K562 (cell line): ENCODE measurements around the gene CDKL5. TPM values are rescaled to one million over a fixed set of nuclear protein-coding genes. Genes with fewer than 3 reads are reported as not detected.

ENCODE experiments used
- ATAC-seq: fragments of 200-7000 bp; cut with Tn5 transposase; 3 replicates; pipeline ENCODE4 v1.9.1; 2020; ENCODE audit warnings: moderate library complexity
- BruUV-seq: library from RNA; stranded (reverse); fragments of 400-500 nt; replicated peaks from 2 replicates; lab custom pipeline; 2021; lab: Mats Ljungman, UMichigan
- CTCF ChIA-PET: fragments of 300-600 bp; formaldehyde crosslinking; extraction: SDS; loops from one replicate; lab custom pipeline; 2021; ENCODE audit warnings: low intra/inter-chr PET ratio; lab: Yijun Ruan, JAX
- POLR2A ChIA-PET: fragments of 300-600, 350-650 bp; sonication (Branson Sonifier 250); formaldehyde crosslinking; extraction: SDS; loops from one replicate; lab custom pipeline; 2021; ENCODE audit warnings: antibody characterized with exemption, inconsistent platforms; lab: Yijun Ruan, JAX
- DNase-seq, 4 experiments: peaks; one replicate each; pipeline versions ENCODE4 v3.0.0 to v3.0.0-alpha.2; 2011 to 2018; ENCODE audit warnings: low spot score in 3 of 4, mixed read lengths in 3 of 4; ENCODE audit errors: extremely low read depth in 1 of 4
- FAIRE-seq: peaks from 2 replicates; lab custom pipeline; 2011; peaks lifted over from hg19 to GRCh38; lab: Jason Lieb, UNC
- H2AFZ ChIP-seq: 2 replicates; pipeline ENCODE4 v1.6.0; 2011; ENCODE audit warnings: low read depth, low read length, control low read depth, inconsistent platforms
- H3K27ac ChIP-seq: fragments of 200-600 bp; 3 replicates; pipeline ENCODE4 v1.8.0; 2011; ENCODE audit warnings: low read depth, mild to moderate bottlenecking, control low read depth, inconsistent platforms, low read length, moderate library complexity, mixed read lengths; ENCODE audit errors: extremely low read depth
- H3K27me3 ChIP-seq, 2 experiments: fragments of 300-600 bp in 1 of 2; 2 replicates in 1 of 2; 3 replicates in 1 of 2; pipeline versions ENCODE4 v1.6.0 to v1.8.0; 2011; ENCODE audit warnings: inconsistent platforms in 2 of 2, low read length in 2 of 2, mild to moderate bottlenecking in 1 of 2, mixed read lengths in 1 of 2, moderate library complexity in 1 of 2; ENCODE audit not compliant: control insufficient read depth in 2 of 2, insufficient read depth in 2 of 2
- H3K36me3 ChIP-seq: fragments of 300-600 bp; 3 replicates; pipeline ENCODE4 v1.8.0; 2011; ENCODE audit warnings: mild to moderate bottlenecking, low read length, inconsistent platforms; ENCODE audit not compliant: control insufficient read depth, insufficient read depth
- H3K4me1 ChIP-seq, 2 experiments: fragments of 200-600 bp in 1 of 2; replicated peaks in 1 of 2; 2 replicates in 1 of 2; 3 replicates in 1 of 2; pipeline versions ENCODE4 v1.5.1 to v1.8.0; 2011; ENCODE audit warnings: inconsistent platforms in 2 of 2, low read length in 2 of 2, mild to moderate bottlenecking in 1 of 2, mixed read lengths in 1 of 2, moderate library complexity in 1 of 2; ENCODE audit not compliant: control insufficient read depth in 2 of 2, insufficient read depth in 2 of 2
- H3K4me2 ChIP-seq: 2 replicates; pipeline ENCODE4 v1.6.1; 2011; ENCODE audit warnings: low read length, control low read depth, inconsistent platforms, mixed read lengths; ENCODE audit not compliant: insufficient read depth
- H3K4me3 ChIP-seq: fragments of 200-600 bp; sonication (generic), shearing (Covaris generic); 2 replicates; pipeline ENCODE4 v1.5.1; 2016; ENCODE audit warnings: control low read depth, inconsistent platforms
- H3K79me2 ChIP-seq: fragments of 200-600 bp; 3 replicates; pipeline ENCODE4 v1.8.0; 2011; ENCODE audit warnings: low read length, inconsistent platforms; ENCODE audit not compliant: control insufficient read depth, insufficient read depth
- H3K9ac ChIP-seq, 2 experiments: 2 replicates each; pipeline versions ENCODE4 v1.6.0 to v1.6.1; 2011; ENCODE audit warnings: low read depth in 2 of 2, low read length in 2 of 2, control low read depth in 1 of 2, inconsistent platforms in 1 of 2, mild to moderate bottlenecking in 1 of 2, mixed read lengths in 1 of 2; ENCODE audit not compliant: insufficient read depth in 1 of 2
- H3K9me1 ChIP-seq: one replicate; pipeline ENCODE4 v1.6.0; 2011; ENCODE audit warnings: inconsistent platforms, mild to moderate bottlenecking, low read length, moderate library complexity; ENCODE audit not compliant: control insufficient read depth, insufficient read depth
- H3K9me3 ChIP-seq: replicated peaks from 2 replicates; pipeline ENCODE4 v1.5.1; 2011; ENCODE audit warnings: low read depth, low read length, inconsistent platforms; ENCODE audit not compliant: control insufficient read depth, insufficient read depth
- H4K20me1 ChIP-seq: replicated peaks from 2 replicates; pipeline ENCODE4 v1.6.1; 2011; ENCODE audit warnings: low read length, inconsistent platforms, mixed read lengths; ENCODE audit not compliant: control insufficient read depth, insufficient read depth
- BDP1 ChIP-seq: IDR thresholded peaks from 3 replicates; pipeline ENCODE4 v1.6.1; 2011; ENCODE audit not compliant: insufficient read length, insufficient read depth
- EWSR1 ChIP-seq: fragments of 450-650 bp; IDR thresholded peaks from 2 replicates; pipeline ENCODE4 v1.6.1; 2018; ENCODE audit warnings: borderline replicate concordance, mild to moderate bottlenecking, low read depth, moderate library complexity; ENCODE audit not compliant: partially characterized antibody
- RAD51 ChIP-seq: fragments of 450-650 bp; IDR thresholded peaks from 2 replicates; pipeline ENCODE4 v1.7.1; 2016; ENCODE audit warnings: low read depth, mild to moderate bottlenecking, borderline replicate concordance
- RBM22 ChIP-seq: fragments of 200-400 bp; formaldehyde crosslinking; IDR thresholded peaks from 2 replicates; pipeline ENCODE4 v1.6.1; 2018; ENCODE audit warnings: low read length, low read depth; ENCODE audit not compliant: poor library complexity, severe bottlenecking
- SMAD3 ChIP-seq: fragments of 450-650 bp; formaldehyde crosslinking; conservative IDR thresholded peaks from 2 replicates; pipeline ENCODE4 v1.4.0; 2020; ENCODE audit warnings: mild to moderate bottlenecking
- SMAD4 ChIP-seq: fragments of 250-450 bp; sonication (Bioruptor Pico); conservative IDR thresholded peaks from 2 replicates; pipeline ENCODE4 v1.8.0; 2021; ENCODE audit warnings: inconsistent platforms, mild to moderate bottlenecking, moderate library complexity
- SRF ChIP-seq, 2 experiments: fragments of 250-450, 450-650 bp in 1 of 2; sonication (Bioruptor Pico) in 1 of 2; sonication (generic) in 1 of 2; formaldehyde crosslinking; IDR thresholded peaks; 2 replicates each; pipeline versions ENCODE4 v1.5.0 to v1.5.1; 2020 to 2022; ENCODE audit warnings: mild to moderate bottlenecking in 1 of 2, missing genetic modification reagents in 1 of 2
- SRSF9 ChIP-seq: fragments of 200-400 bp; formaldehyde crosslinking; IDR thresholded peaks from 2 replicates; pipeline ENCODE4 v1.6.1; 2017; ENCODE audit warnings: low read depth, low read length, borderline replicate concordance
- TARDBP ChIP-seq: fragments of 450-650 bp; IDR thresholded peaks from 2 replicates; pipeline ENCODE4 v1.6.1; 2016
- ZNF592 ChIP-seq: fragments of 450-650 bp; IDR thresholded peaks from 2 replicates; pipeline ENCODE4 v1.6.1; 2017; ENCODE audit warnings: antibody characterized with exemption, mild to moderate bottlenecking
- WGBS: fragments of 100-300 bp; shearing (Covaris generic); methylation state at CpG from one replicate; pipeline ENCODE4 v1.1.6; 2016; ENCODE audit warnings: low coverage, mixed read lengths; ENCODE audit not compliant: insufficient coverage; ENCODE audit errors: missing lambda C conversion rate; 5-methylcytosine and 5-hydroxymethylcytosine counted together
- in situ Hi-C: fragments of 300-500 bp; cut with MboI; formaldehyde crosslinking; loops from 4 replicates; pipeline ENCODE4 v1.15.0; 2018; ENCODE audit warnings: inconsistent platforms, mixed read lengths
- intact Hi-C: fragments of 100-400 bp; cut with micrococcal nuclease; formaldehyde crosslinking; loops from 2 replicates; pipeline ENCODE4 v1.14.2; 2022
- polyA plus RNA-seq, 8 experiments: library from polyadenylated mRNA; depleted of rRNA in 4 of 8; stranded (reverse) in 5 of 8; unstranded in 3 of 8; fragments of >200 nt; fragmentation: Nextera tagmentation in 2 of 8; fragmentation: Illumina TruSeq in 1 of 8; extraction: Ambion mirVana in 2 of 8; extraction: Trizol in 1 of 8; gene quantifications; 2 replicates each; pipeline versions ENCODE4 v1.2.1 to v1.2.3, GENCODE V29; 2011 to 2014; ENCODE audit warnings: inconsistent platforms in 1 of 8, missing spikeins in 1 of 8
- total RNA-seq, 7 experiments: library from RNA; depleted of rRNA in 6 of 7; stranded (reverse); fragments of >200 nt in 6 of 7; fragmentation: Illumina TruSeq in 2 of 7; extraction: Trizol in 2 of 7; gene quantifications; 2 replicates each; pipeline versions ENCODE4 v1.2.1 to v1.2.3, GENCODE V29; 2011 to 2021; ENCODE audit warnings: low replicate concordance in 1 of 7
- TF ChIP-seq, protein P1 (sequence below): sonication (generic); formaldehyde crosslinking; IDR thresholded peaks from 2 replicates; pipeline ENCODE4 v1.8.0; 2022; ENCODE audit warnings: mild to moderate bottlenecking, missing genetic modification reagents
- TF ChIP-seq, protein P2 (sequence below): sonication (generic); formaldehyde crosslinking; IDR thresholded peaks from 2 replicates; pipeline ENCODE4 v1.8.1; 2023; ENCODE audit warnings: mild to moderate bottlenecking, missing genetic modification reagents, moderate library complexity
- TF ChIP-seq, protein P3 (sequence below), 3 experiments: fragments of 200-800 bp in 1 of 3; sonication (Bioruptor generic) in 1 of 3; sonication (generic) in 1 of 3; formaldehyde crosslinking in 1 of 3; IDR thresholded peaks; 2 replicates each; pipeline versions ENCODE4 v1.6.1 to v1.8.0; 2016 to 2022; ENCODE audit warnings: mild to moderate bottlenecking in 2 of 3, missing compliant biosample characterization in 2 of 3, missing genetic modification characterization in 2 of 3, missing genetic modification reagents in 1 of 3
- TF ChIP-seq, protein P4 (sequence below): fragments of 250-450 bp; sonication (Bioruptor Pico); IDR thresholded peaks from 2 replicates; pipeline ENCODE4 v1.6.1; 2021; ENCODE audit warnings: mild to moderate bottlenecking

The CDKL5 gene
- total and polyA plus RNA-seq, 9 of the 15 experiments (the other 6 are each of a cell fraction or from before 2014, with no cell fraction given): under 0.01 to 0.21 (median 0.04) TPM

DNA sequence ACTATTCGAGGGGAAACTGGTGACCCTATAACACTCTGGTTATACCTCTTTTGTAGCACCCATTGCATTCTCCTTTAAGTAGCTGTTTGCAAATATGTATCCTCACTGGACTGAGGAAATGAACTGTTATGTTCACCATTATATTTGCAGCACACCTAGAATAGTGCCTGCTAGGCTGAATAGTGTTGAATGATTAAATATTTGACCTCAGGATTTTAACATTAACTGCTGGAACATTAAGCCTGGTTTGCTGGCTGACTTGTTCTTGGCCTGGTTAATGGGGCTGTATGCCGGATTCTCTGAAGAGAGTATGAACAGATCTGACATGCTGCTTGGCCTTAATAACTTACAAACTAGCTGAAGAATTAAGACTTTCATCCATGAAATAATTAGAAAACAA lies 166.4 kb downstream of the CDKL5 start:
- no peaks in the 10 kb centered on the region for H3K4me1 ChIP-seq
- no peaks in the 10 kb centered on the region for H3K36me3 ChIP-seq
- ATAC-seq (no peak), DNase-seq (no peak), FAIRE-seq (no peak)
- no peak overlapping the region for H3K9ac ChIP-seq
- in situ Hi-C loops: no loop called here
- H3K27me3 ChIP-seq: no peaks in the 10 kb centered on the region
- H3K27ac ChIP-seq: no peak overlapping the region
- no peak overlapping the region for H3K4me3 ChIP-seq
- no peaks in the 10 kb centered on the region for H3K79me2 ChIP-seq
- intact Hi-C loops: no loop called here
- no peaks in the 10 kb centered on the region for H4K20me1 ChIP-seq
- no peaks in the 10 kb centered on the region for H3K9me3 ChIP-seq
- ChIA-PET CTCF (no interaction called here), POLR2A (no interaction called here)
- BruUV-seq: no TSS peak
- no peak overlapping the region for H2AFZ ChIP-seq
- H3K4me2 ChIP-seq: no peak overlapping the region
- 0% methylated on average over 1 of the region's 2 CpGs for WGBS
- H3K9me1 ChIP-seq: no peaks in the 10 kb centered on the region
- TF ChIP-seq BDP1: no peak
- TF ChIP-seq RBM22: no peak
- TF ChIP-seq, protein P1, sequence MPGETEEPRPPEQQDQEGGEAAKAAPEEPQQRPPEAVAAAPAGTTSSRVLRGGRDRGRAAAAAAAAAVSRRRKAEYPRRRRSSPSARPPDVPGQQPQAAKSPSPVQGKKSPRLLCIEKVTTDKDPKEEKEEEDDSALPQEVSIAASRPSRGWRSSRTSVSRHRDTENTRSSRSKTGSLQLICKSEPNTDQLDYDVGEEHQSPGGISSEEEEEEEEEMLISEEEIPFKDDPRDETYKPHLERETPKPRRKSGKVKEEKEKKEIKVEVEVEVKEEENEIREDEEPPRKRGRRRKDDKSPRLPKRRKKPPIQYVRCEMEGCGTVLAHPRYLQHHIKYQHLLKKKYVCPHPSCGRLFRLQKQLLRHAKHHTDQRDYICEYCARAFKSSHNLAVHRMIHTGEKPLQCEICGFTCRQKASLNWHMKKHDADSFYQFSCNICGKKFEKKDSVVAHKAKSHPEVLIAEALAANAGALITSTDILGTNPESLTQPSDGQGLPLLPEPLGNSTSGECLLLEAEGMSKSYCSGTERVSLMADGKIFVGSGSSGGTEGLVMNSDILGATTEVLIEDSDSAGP (CRISPR knock-in tag): no peak
- no peak for TF ChIP-seq SRF (CRISPR knock-in tag; IDR thresholded peaks at IDR 0.05)
- no peak for TF ChIP-seq SMAD3
- no peak for TF ChIP-seq RAD51
- TF ChIP-seq, protein P2, sequence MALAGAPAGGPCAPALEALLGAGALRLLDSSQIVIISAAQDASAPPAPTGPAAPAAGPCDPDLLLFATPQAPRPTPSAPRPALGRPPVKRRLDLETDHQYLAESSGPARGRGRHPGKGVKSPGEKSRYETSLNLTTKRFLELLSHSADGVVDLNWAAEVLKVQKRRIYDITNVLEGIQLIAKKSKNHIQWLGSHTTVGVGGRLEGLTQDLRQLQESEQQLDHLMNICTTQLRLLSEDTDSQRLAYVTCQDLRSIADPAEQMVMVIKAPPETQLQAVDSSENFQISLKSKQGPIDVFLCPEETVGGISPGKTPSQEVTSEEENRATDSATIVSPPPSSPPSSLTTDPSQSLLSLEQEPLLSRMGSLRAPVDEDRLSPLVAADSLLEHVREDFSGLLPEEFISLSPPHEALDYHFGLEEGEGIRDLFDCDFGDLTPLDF (CRISPR knock-in tag): no peak
- TF ChIP-seq, protein P3, sequence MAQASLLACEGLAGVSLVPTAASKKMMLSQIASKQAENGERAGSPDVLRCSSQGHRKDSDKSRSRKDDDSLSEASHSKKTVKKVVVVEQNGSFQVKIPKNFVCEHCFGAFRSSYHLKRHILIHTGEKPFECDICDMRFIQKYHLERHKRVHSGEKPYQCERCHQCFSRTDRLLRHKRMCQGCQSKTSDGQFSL (CRISPR knock-in tag; IDR thresholded peaks at IDR 0.05): no peak
- TF ChIP-seq, protein P3 (tag; IDR thresholded peaks at IDR 0.05): no peak
- TF ChIP-seq EWSR1: no peak
- no peak for TF ChIP-seq SRSF9
- TF ChIP-seq SMAD4 (CRISPR knock-in tag): no peak
- TF ChIP-seq, protein P4, sequence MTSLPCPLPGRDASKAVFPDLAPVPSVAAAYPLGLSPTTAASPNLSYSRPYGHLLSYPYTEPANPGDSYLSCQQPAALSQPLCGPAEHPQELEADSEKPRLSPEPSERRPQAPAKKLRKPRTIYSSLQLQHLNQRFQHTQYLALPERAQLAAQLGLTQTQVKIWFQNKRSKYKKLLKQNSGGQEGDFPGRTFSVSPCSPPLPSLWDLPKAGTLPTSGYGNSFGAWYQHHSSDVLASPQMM (CRISPR knock-in tag): no peak
- TF ChIP-seq ZNF592: no peak
- TF ChIP-seq TARDBP: no peak
